ENCODE results near the gene SWSAP1. TPM values are rescaled to one million over a fixed set of nuclear protein-coding genes. Genes with fewer than 3 reads are reported as not detected.

Gene SWSAP1
- total RNA-seq, 6 experiments from 2014 or later: 1.4 to 2.7 (median 2.3) TPM

DNA sequence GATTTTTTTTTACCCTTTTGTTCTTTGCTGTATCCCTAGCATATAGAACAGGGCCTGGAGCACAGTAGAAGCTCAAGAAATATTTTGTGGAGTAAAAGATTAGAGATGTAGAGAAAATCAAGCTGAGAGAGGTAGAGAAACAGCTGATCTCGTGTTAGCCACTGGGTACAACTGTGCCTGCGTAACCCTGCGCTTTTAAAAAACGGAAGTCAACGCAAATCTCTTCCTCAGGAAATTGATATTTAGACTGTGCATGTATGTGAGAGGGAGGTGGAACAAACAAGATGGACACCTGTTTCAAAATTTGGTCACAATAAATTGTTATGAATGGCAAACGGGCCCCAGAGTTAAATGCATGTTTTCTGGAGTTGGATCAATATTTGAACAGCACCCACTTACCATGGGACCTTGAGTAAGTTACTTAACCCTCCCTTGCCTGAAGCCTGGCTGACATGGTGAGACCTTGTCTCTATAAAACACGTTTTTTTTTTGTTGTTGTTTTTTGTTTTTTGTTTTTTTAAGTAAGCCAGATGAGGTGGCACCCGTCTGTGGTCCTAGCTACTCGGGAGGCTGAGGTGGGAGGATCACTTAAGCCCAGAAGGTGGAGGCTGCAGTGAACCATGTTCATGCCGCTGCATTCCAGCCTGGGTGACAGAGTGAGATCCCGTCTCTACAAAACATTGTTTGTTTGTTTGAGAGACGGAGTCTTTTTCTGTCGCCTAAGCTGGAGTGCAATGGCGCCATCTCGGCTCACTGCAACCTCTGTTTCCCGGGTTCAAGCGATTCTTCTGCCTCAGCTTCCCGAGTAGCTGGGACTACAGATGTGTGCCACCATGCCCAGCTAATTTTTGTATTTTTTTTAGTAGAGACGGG, 12.9 kb downstream of the SWSAP1 start:
- ATAC-seq: peak in 3 of 4 donors; percentile 7 to 24 (median 8)
- DNase-seq: no peak
- intact Hi-C loops (cut with DNase I): loop anchor here in 1 of 2 donors (10.0 kb wide), 1 partner anchor 57 kb away; no protein-coding TSS in a partner anchor
- Histone ChIP-seq H3K4me1 (no peaks in the 10 kb centered on the region), H3K27ac (peak overlapping the region in 2 of 3 donors; percentile 5 to 40), H3K9me3 (no peaks in the 10 kb centered on the region), H3K4me3 (no peak overlapping the region), H3K36me3 (no peaks in the 10 kb centered on the region), H3K27me3 (no peaks in the 10 kb centered on the region)
- TF ChIP-seq CTCF (IDR thresholded peaks at IDR 0.05) (no peak), POLR2A (IDR thresholded peaks at IDR 0.05) (no peak)
- WGBS (ENCODE audit: insufficient coverage, low coverage, low lambda C conversion rate, missing lambda C conversion rate): 64% methylated on average over 15 of the region's 19 CpGs

DNA sequence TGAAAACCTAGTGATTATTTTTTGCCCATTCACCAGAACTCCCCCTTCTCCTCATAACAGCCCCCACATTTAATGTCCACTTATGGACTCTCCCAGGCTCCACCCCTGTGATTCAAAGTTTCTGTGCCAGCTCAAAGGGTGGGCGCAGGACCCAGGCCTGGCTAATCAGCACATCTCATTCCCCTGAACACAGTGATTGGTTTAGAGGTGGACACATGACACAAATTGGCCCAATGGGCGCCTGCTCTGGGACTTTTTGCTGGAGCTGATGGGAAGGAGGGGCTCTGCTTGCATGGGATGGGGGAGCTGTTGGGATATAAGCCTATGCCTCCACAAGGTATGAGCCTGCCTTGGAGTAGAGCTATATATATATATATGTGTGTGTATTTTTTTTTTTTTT, 15.9 kb downstream of the SWSAP1 start:
- DNase-seq: no peak
- Histone ChIP-seq H3K36me3 (no peaks in the 10 kb centered on the region), H3K27ac (no peak overlapping the region), H3K9me3 (no peaks in the 10 kb centered on the region), H3K4me3 (no peak overlapping the region), H3K27me3 (no peaks in the 10 kb centered on the region), H3K4me1 (no peaks in the 10 kb centered on the region)
- ATAC-seq: no peak
- TF ChIP-seq CTCF (IDR thresholded peaks at IDR 0.05): no peak
- no peak for TF ChIP-seq POLR2A (IDR thresholded peaks at IDR 0.05)
- intact Hi-C loops (cut with DNase I): no loop called here
- WGBS (ENCODE audit: insufficient coverage, low coverage, low lambda C conversion rate, missing lambda C conversion rate): 100% methylated on average over 1 of the region's 2 CpGs

GRCh38 chr19:11390933-11391680, 16.6 kb downstream of the SWSAP1 start:
- no peak overlapping the region for H3K4me3 ChIP-seq
- no peaks in the 10 kb centered on the region for H3K4me1 ChIP-seq
- ATAC-seq: no peak
- 78% methylated on average over 2 of the region's 4 CpGs for WGBS (ENCODE audit: insufficient coverage, low coverage, low lambda C conversion rate, missing lambda C conversion rate)
- H3K36me3 ChIP-seq: no peaks in the 10 kb centered on the region
- DNase-seq: no peak
- TF ChIP-seq CTCF (IDR thresholded peaks at IDR 0.05) (no peak), POLR2A (IDR thresholded peaks at IDR 0.05) (no peak)
- no peak overlapping the region for H3K27ac ChIP-seq
- no peaks in the 10 kb centered on the region for H3K9me3 ChIP-seq
- intact Hi-C loops (cut with DNase I): no loop called here
- H3K27me3 ChIP-seq: no peaks in the 10 kb centered on the region

DNA sequence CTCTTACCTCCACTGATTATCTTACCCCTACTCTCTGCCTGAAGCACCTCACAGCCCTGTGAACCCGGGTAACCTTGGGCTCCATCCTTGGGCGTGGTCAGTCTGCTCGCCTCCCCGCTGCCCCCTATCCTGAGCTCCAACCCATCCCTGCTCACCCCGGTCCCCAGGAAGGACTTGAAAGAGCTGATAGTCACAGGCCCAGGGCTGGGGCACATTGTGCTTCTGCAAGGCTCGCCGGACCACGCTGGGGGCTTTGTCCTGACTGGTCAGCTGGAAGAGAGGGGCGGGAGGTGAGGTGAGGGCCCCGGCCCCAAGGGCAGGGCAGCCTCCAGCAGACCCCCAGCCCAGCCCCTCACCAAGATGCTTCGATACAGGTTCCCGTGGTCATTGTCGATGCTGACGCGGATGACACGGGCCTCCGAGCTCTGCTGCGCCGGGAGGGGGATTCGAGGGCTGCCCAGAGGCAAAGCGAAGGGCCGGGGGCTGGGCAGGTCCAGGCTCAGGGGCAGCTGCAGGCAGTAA, 22.7 kb downstream of the SWSAP1 start:
- no peaks in the 10 kb centered on the region for H3K4me1 ChIP-seq
- no peak overlapping the region for H3K4me3 ChIP-seq
- H3K27me3 ChIP-seq: no peaks in the 10 kb centered on the region
- no peak for TF ChIP-seq CTCF (IDR thresholded peaks at IDR 0.05)
- no peak for TF ChIP-seq POLR2A (IDR thresholded peaks at IDR 0.05)
- ATAC-seq (no peak), DNase-seq (no peak)
- WGBS (ENCODE audit: insufficient coverage, low coverage, low lambda C conversion rate, missing lambda C conversion rate): 95% methylated on average over 4 of the region's 22 CpGs
- no peak overlapping the region for H3K27ac ChIP-seq
- intact Hi-C loops (cut with DNase I): no loop called here
- no peaks in the 10 kb centered on the region for H3K9me3 ChIP-seq
- no peaks in the 10 kb centered on the region for H3K36me3 ChIP-seq
